Measurements from ENCODE around the gene TMEM100. TPM values are rescaled to one million over a fixed set of nuclear protein-coding genes. Genes with fewer than 3 reads are reported as not detected.

Gene TMEM100
- polyA plus RNA-seq, 6 donors from 2014 or later: not detected

- Mint-ChIP-seq H3K4me3 (no peak overlapping the region), H3K27me3 (peaks cover 34 to 45% (median 42%) of the 10 kb centered on the region in 3 donors), H3K9me3 (peaks cover 3 to 22% (median 9%) of the 10 kb centered on the region in 7 donors), H3K27ac (no peak overlapping the region), H3K4me1 (no peaks in the 10 kb centered on the region), H3K36me3 (peaks cover 0 to 12% of the 10 kb centered on the region in 2 donors)
- no peak for ATAC-seq (ENCODE audit: low read depth in 2 of 2)
- no peak for DNase-seq
Observed at GRCh38 chr17:55704401-55704800, 18.3 kb downstream of the TMEM100 start.

- Mint-ChIP-seq H3K27me3 (peaks cover 38 to 43% (median 42%) of the 10 kb centered on the region in 3 donors), H3K36me3 (peaks cover 0 to 12% of the 10 kb centered on the region in 2 donors), H3K9me3 (peaks cover 3 to 22% (median 9%) of the 10 kb centered on the region in 7 donors), H3K27ac (no peak overlapping the region), H3K4me3 (no peak overlapping the region), H3K4me1 (no peaks in the 10 kb centered on the region)
- DNase-seq: no peak
- ATAC-seq (ENCODE audit: low read depth in 2 of 2): no peak
Observed at GRCh38 chr17:55702150-55702549, 20.5 kb downstream of the TMEM100 start.

- Mint-ChIP-seq H3K27ac (no peak overlapping the region), H3K4me3 (no peak overlapping the region), H3K36me3 (peaks cover 0 to 12% of the 10 kb centered on the region in 2 donors), H3K9me3 (peaks cover 3 to 22% (median 9%) of the 10 kb centered on the region in 7 donors), H3K4me1 (no peaks in the 10 kb centered on the region), H3K27me3 (peaks cover 23 to 36% (median 23%) of the 10 kb centered on the region in 3 donors)
- ATAC-seq (ENCODE audit: low read depth in 2 of 2) (no peak), DNase-seq (no peak)
Observed at GRCh38 chr17:55699181-55699860, 23.3 kb downstream of the TMEM100 start.

DNA sequence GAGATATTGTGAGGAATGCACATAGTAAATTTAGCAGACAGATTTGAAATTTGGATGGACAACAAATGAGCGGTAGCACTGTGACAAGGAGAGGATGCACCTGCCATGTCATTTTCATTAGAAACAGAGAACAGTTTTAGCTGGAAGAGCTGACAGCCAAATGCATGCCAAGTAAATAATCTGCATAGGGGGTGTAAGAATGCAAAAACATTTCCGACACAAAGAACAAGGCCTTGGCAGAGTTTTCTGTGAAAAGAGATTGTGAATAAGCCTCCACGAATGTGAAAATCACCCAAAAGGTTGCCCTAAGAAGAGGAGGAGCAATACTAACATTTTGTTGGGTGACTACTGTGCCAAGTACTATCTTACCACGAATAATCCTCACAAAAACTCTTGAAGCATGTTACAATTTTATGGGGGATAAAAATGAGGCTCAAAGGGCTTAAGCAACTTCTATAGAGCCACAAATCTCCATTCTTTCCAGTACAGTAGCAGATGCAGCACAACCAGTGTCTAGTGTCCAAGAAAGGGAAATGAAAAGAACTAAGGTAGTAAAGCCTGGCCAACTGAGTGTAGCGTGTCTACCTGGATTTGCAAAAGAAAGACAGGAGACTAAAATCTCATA is 28.3 kb downstream of the TMEM100 start:
- peaks cover 6 to 13% (median 11%) of the 10 kb centered on the region in 3 donors for H3K27me3 Mint-ChIP-seq
- DNase-seq (no peak), ATAC-seq (ENCODE audit: low read depth in 2 of 2) (no peak)
- H3K4me1 Mint-ChIP-seq: peaks cover 0 to 2% (median 0%) of the 10 kb centered on the region in 3 donors
- no peak overlapping the region for H3K4me3 Mint-ChIP-seq
- H3K36me3 Mint-ChIP-seq: no peaks in the 10 kb centered on the region
- H3K9me3 Mint-ChIP-seq: no peaks in the 10 kb centered on the region
- no peak overlapping the region for H3K27ac Mint-ChIP-seq

DNA sequence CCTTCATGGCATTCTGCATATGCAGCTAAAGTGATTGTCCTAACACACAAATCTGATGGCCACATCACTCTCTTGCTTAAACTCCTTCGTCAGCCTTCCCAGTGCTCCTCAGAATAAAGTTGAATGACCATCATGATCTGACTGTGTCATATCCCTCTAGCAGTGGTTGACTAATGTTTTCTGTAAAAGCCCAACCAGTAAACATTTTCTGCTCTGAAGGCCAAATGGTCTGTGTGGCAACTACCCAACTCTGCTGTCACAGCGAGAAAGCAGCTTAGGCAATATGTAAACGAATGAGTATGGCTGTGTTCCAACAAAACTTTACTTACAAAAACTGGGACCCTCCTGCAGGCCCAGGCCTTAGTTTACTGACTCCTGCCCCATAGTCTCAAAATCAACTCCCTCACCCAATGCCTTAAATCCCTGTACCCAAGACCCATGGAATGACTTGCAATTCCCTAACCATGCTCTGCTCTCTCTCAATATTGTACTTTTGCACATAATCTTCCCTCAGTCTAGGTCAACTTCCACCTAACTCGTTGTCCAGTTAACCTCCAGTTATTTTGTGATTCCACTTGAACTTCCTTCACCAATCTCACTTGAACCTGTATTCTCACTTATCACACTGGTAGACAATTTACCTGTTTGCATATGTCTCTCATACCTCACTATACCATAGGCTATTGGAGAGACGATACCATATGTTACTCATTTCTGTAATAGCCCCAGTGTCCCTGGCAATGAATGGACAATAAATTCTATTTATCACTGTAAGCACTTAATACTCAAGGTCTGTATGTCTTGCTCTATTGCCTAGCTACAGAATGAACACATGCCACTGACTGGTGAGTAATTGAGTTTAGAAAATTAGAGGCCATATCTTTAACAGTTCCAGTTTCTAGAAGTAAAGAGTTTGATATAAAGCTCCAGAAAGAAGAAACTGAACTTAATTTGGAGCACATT is 29.1 kb downstream of the TMEM100 start:
- Mint-ChIP-seq H3K36me3 (no peaks in the 10 kb centered on the region), H3K9me3 (no peaks in the 10 kb centered on the region), H3K4me1 (peaks cover 0 to 2% (median 0%) of the 10 kb centered on the region in 3 donors), H3K27me3 (peaks cover 6 to 11% (median 9%) of the 10 kb centered on the region in 3 donors), H3K4me3 (no peak overlapping the region), H3K27ac (no peak overlapping the region)
- DNase-seq: no peak
- ATAC-seq (ENCODE audit: low read depth in 2 of 2): no peak

DNA sequence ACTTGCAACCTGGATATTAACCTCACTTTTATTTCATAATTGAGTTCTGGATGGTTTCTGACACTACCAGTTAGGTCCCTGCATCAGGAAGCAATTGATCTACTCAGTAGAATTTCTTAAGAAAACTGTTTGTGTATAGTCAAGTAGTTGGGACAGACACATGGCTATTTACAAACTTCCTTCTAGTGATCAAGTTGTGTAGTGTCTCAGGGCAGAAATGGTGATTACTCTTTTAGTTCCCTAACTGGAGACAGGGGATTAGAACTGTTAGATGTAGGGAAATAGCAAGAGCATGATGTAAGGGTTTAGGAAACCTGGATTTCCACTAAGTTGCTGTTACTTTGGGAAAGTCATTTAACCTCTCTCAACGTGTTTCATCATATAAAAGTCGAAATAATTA is 30.4 kb downstream of the TMEM100 start:
- no peak for DNase-seq
- H3K4me1 Mint-ChIP-seq: peaks cover 0 to 2% (median 0%) of the 10 kb centered on the region in 3 donors
- no peak overlapping the region for H3K4me3 Mint-ChIP-seq
- H3K27me3 Mint-ChIP-seq: peaks cover 0 to 8% (median 0%) of the 10 kb centered on the region in 3 donors
- H3K27ac Mint-ChIP-seq: no peak overlapping the region
- no peak for ATAC-seq (ENCODE audit: low read depth in 2 of 2)
- H3K9me3 Mint-ChIP-seq: peaks cover 0 to 2% (median 0%) of the 10 kb centered on the region in 7 donors
- no peaks in the 10 kb centered on the region for H3K36me3 Mint-ChIP-seq

DNA sequence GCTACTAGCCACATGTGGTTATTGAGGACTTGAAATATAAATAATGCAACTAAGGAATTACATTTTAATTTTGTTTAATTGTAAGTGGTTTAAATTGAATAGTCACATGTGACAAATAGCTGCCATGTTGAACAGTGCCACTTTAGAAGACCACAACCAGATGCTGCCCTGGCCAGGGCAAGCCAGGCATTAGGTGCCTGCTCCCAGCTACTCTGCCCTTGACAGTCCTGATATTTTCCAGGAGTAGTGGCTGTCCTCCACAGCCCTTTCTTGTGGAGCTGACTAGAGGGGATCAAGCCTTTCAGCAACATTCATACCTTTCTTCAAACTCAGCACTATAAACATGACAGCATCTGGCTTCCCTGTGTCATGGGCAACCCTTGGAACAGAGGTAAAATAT is 31.0 kb downstream of the TMEM100 start:
- H3K36me3 Mint-ChIP-seq: no peaks in the 10 kb centered on the region
- H3K9me3 Mint-ChIP-seq: peaks cover 0 to 7% (median 2%) of the 10 kb centered on the region in 7 donors
- H3K4me1 Mint-ChIP-seq: peaks cover 0 to 2% (median 0%) of the 10 kb centered on the region in 3 donors
- ATAC-seq (ENCODE audit: low read depth in 2 of 2) (no peak), DNase-seq (no peak)
- H3K27me3 Mint-ChIP-seq: peaks cover under 1 to 10% (median 1%) of the 10 kb centered on the region in 3 donors
- no peak overlapping the region for H3K4me3 Mint-ChIP-seq
- H3K27ac Mint-ChIP-seq: no peak overlapping the region

- peaks cover 0 to 2% (median 0%) of the 10 kb centered on the region in 3 donors for H3K4me1 Mint-ChIP-seq
- H3K27ac Mint-ChIP-seq: peak overlapping the region in 1 of 6 donors; percentile 30
- peaks cover 14 to 17% (median 15%) of the 10 kb centered on the region in 3 donors for H3K27me3 Mint-ChIP-seq
- DNase-seq: no peak
- H3K9me3 Mint-ChIP-seq: peaks cover 0 to 9% (median 4%) of the 10 kb centered on the region in 7 donors
- no peak overlapping the region for H3K4me3 Mint-ChIP-seq
- ATAC-seq (ENCODE audit: low read depth in 2 of 2): no peak
- no peaks in the 10 kb centered on the region for H3K36me3 Mint-ChIP-seq
Observed at GRCh38 chr17:55690105-55690508, 32.6 kb downstream of the TMEM100 start.

DNA sequence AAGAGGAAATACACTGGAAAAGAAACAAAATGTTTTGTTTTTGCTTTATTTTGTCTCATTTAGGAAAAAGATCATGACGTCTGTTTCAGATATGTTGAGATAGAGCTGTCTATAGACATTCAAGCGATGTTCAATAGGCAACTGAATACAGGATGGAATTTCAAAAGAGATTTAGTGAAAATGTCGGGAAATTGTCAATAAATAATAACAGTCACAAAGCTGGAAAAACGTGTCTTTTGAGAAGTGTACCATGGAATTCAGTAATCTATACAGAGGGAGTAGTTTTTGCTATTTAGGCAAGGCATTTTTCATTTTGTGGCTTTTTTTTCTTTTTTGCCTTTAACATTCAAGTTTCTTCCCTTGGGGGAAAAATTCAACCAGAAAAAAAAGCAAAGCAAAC is 33.0 kb downstream of the TMEM100 start:
- Mint-ChIP-seq H3K36me3 (no peaks in the 10 kb centered on the region), H3K4me1 (peaks cover 0 to 2% (median 0%) of the 10 kb centered on the region in 3 donors)
- ATAC-seq (ENCODE audit: low read depth in 2 of 2): no peak

DNA sequence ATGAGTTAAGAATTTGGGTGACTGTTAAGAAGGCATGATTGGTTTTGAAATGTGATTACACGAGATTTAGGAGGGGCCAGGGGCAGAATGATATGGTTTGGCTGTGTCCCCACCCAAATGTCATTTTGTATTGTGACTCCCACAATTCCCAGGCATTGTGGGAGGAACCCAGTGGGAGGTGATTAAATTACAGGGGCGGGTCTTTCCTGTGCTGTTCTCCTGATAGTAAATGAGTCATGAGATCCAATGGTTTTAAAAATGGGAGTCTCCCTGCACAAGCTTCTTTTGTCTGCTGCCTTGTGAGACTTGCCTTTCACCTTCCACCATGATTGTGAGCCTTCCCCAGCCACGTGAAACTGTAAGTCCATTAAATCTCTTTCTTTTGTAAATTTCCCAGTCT is 34.6 kb downstream of the TMEM100 start:
- no peak for ATAC-seq (ENCODE audit: low read depth in 2 of 2)
- no peaks in the 10 kb centered on the region for H3K36me3 Mint-ChIP-seq
- H3K4me3 Mint-ChIP-seq: no peak overlapping the region
- no peak for DNase-seq
- H3K4me1 Mint-ChIP-seq: peaks cover 0 to 2% (median 0%) of the 10 kb centered on the region in 3 donors
- peaks cover 21 to 26% (median 22%) of the 10 kb centered on the region in 3 donors for H3K27me3 Mint-ChIP-seq
- H3K9me3 Mint-ChIP-seq: peaks cover 0 to 9% (median 4%) of the 10 kb centered on the region in 7 donors
- H3K27ac Mint-ChIP-seq: no peak overlapping the region

More for the DNA sequence above, 33.0 kb downstream of the TMEM100 start:
- H3K27me3 Mint-ChIP-seq: peaks cover 18 to 21% (median 19%) of the 10 kb centered on the region in 3 donors
- H3K4me3 Mint-ChIP-seq: no peak overlapping the region
- no peak overlapping the region for H3K27ac Mint-ChIP-seq
- H3K9me3 Mint-ChIP-seq: peaks cover 0 to 9% (median 4%) of the 10 kb centered on the region in 7 donors
- DNase-seq: no peak

DNA sequence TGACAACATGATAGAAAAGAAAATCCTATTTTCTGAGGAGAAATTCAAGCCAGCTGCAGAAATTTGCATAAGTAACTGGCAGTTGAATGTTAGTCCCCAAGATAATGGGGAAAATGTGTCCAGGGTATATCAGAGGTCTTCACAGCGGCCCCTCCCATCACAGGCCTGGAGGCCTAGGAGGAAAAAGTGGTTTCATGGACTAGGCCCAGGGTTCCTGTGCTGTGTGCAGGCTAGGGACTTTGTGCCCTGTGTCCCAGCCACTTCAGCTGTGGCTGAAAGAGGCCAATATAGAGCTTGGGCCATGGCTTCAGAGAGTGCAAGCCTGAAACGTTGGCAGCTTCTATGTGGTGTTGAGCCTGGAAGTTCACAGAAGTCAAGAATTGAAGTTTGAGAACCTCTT is 35.6 kb downstream of the TMEM100 start:
- no peak for ATAC-seq (ENCODE audit: low read depth in 2 of 2)
- H3K4me1 Mint-ChIP-seq: peaks cover 0 to 2% (median 0%) of the 10 kb centered on the region in 3 donors
- peaks cover 0 to 9% (median 4%) of the 10 kb centered on the region in 7 donors for H3K9me3 Mint-ChIP-seq
- H3K27ac Mint-ChIP-seq: no peak overlapping the region
- no peak for DNase-seq
- H3K36me3 Mint-ChIP-seq: no peaks in the 10 kb centered on the region
- peaks cover 21 to 26% (median 22%) of the 10 kb centered on the region in 3 donors for H3K27me3 Mint-ChIP-seq
- no peak overlapping the region for H3K4me3 Mint-ChIP-seq

DNA sequence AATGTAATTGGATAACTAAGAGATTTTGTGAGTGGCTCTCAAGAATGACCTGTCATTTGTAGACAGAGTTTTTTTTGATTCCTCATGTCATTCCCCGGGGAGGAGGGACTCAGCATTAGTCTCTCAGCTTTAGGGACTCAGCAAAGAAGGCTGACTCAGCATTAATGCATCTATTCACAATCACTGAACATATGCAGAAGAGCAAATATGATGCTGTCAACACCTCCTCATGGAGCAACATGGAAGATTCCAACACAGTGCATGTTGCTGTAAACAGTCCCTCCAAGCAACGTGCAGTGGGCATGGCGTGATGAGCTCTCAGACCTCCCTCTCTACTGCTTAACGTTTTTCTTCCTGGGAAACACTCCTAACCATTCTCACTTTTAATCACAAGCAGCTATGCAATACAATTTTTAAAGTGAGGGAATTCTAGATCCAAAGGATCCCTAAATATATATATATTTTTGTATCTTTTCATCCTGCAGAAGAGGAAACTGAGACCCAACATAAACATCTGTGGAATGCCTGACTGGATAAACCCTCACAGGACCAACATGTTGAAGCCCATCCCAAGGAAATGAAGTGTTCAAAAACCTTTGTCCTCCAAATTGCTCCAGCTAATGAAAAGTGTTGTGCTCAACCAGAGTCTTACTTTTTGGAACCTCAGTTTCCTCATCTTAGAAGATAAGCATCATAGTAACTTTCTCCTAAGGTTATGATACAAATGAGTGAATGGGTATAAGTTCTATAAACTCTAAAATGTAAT is 38.9 kb downstream of the TMEM100 start:
- DNase-seq: no peak
- no peaks in the 10 kb centered on the region for H3K36me3 Mint-ChIP-seq
- H3K4me3 Mint-ChIP-seq: no peak overlapping the region
- no peak for ATAC-seq (ENCODE audit: low read depth in 2 of 2)
- peaks cover 0 to 9% (median 4%) of the 10 kb centered on the region in 7 donors for H3K9me3 Mint-ChIP-seq
- H3K27me3 Mint-ChIP-seq: peaks cover 35 to 53% (median 35%) of the 10 kb centered on the region in 3 donors
- H3K4me1 Mint-ChIP-seq: no peaks in the 10 kb centered on the region
- no peak overlapping the region for H3K27ac Mint-ChIP-seq
